ENCODE data around the gene SPOCK1.

- TF ChIP-seq CTCF (IDR thresholded peaks at IDR 0.05), result no peak
- TF ChIP-seq POLR2AphosphoS5 (IDR thresholded peaks at IDR 0.05), result no peak
- no peak for TF ChIP-seq POLR2A (IDR thresholded peaks at IDR 0.05)
These were observed 133.8 kb downstream of the SPOCK1 start for GRCh38 chr5:137365126-137365865.

Measured in stomach (tissue), 4 donors.